ENCODE data around the gene SOCS1.

DNA sequence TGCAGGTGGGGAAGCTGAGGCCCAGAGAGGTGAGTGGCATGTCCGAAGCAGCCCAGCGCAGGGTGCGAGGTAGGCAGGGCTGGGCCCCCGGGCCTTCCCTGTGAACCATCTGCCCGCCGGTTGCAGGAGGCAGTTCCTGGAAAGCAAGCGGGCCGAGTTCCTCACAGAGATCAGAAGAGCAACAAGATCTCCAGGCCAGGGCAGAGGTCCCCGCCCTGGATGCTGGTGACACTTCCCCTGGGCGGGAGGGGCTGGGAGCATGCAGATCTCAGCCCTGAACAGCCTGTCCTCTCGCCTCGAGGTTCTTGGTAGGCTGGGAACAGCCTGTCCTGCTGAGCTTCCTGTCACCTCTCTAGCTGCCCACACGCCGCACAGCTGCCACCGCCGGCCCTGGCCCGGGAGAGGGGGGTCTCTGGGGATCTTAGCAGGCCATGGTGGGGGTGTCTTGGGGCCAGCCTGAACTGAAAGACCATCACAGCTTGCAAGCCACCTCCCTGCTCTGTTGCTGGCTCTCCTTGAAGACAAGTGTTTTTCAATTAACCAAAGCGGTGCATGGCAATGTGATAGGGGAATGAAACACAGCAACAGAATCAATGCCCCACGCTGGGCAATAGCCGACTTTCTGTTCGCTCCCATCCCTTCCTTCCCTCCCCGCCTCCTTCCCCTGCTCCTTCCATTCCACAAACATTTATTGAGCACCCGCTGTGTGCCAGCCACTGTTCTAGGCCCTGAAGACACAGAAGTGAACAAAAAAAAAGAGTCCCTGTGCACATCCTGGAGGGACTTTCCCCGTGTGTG lies 31.7 kb downstream of the SOCS1 start:
- TF ChIP-seq POLR2A (IDR thresholded peaks at IDR 0.05), result no peak
- TF ChIP-seq, protein P1, sequence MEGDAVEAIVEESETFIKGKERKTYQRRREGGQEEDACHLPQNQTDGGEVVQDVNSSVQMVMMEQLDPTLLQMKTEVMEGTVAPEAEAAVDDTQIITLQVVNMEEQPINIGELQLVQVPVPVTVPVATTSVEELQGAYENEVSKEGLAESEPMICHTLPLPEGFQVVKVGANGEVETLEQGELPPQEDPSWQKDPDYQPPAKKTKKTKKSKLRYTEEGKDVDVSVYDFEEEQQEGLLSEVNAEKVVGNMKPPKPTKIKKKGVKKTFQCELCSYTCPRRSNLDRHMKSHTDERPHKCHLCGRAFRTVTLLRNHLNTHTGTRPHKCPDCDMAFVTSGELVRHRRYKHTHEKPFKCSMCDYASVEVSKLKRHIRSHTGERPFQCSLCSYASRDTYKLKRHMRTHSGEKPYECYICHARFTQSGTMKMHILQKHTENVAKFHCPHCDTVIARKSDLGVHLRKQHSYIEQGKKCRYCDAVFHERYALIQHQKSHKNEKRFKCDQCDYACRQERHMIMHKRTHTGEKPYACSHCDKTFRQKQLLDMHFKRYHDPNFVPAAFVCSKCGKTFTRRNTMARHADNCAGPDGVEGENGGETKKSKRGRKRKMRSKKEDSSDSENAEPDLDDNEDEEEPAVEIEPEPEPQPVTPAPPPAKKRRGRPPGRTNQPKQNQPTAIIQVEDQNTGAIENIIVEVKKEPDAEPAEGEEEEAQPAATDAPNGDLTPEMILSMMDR (IDR thresholded peaks at IDR 0.05), result no peak

All from heart left ventricle (tissue), 13 donors.